ENCODE measurements around the gene CNOT6L. TPM values are rescaled to one million over a fixed set of nuclear protein-coding genes. Genes with fewer than 3 reads are reported as not detected.
"Not testable (repeated sequence)": the region's sequence is repeated elsewhere in the genome, so short reads cannot be mapped to it uniquely, and the experiment has no call there.

Gene CNOT6L
- total RNA-seq, 1 experiment from 2014 or later, result 5.6 TPM

GRCh38 chr4:77782102-77782835 lies 36.9 kb downstream of the CNOT6L start:
- no peak for DNase-seq (ENCODE audit: low spot score)

GRCh38 chr4:77780762-77781161 lies 38.4 kb downstream of the CNOT6L start:
- not testable (repeated sequence) for DNase-seq (ENCODE audit: low spot score)

- peak; percentile 14 for DNase-seq (ENCODE audit: low spot score)
These were observed 41.9 kb downstream of the CNOT6L start for GRCh38 chr4:77777135-77777807.

- peak; percentile 45 for DNase-seq (ENCODE audit: low spot score)
These were observed 42.7 kb downstream of the CNOT6L start for GRCh38 chr4:77776182-77777134.

- DNase-seq (ENCODE audit: low spot score), result no peak
These were observed 46.1 kb downstream of the CNOT6L start for GRCh38 chr4:77773101-77773500.

GRCh38 chr4:77771566-77771965 lies 47.6 kb downstream of the CNOT6L start:
- DNase-seq (ENCODE audit: low spot score), result no peak

- DNase-seq (ENCODE audit: low spot score), result no peak
These were observed 53.4 kb downstream of the CNOT6L start for GRCh38 chr4:77765720-77766119.

GRCh38 chr4:77762531-77762930 lies 56.6 kb downstream of the CNOT6L start:
- DNase-seq (ENCODE audit: low spot score), result no peak

- DNase-seq (ENCODE audit: low spot score), result no peak
These were observed 57.6 kb downstream of the CNOT6L start for GRCh38 chr4:77761595-77761994.

- DNase-seq (ENCODE audit: low spot score), result no peak
These were observed 60.4 kb downstream of the CNOT6L start for GRCh38 chr4:77758804-77759203.

GRCh38 chr4:77751764-77752163 lies 67.4 kb downstream of the CNOT6L start:
- DNase-seq (ENCODE audit: low spot score), result no peak

- no peak for DNase-seq (ENCODE audit: low spot score)
These were observed 73.4 kb downstream of the CNOT6L start for GRCh38 chr4:77745792-77746191.

- DNase-seq (ENCODE audit: low spot score), result no peak
These were observed 77.1 kb downstream of the CNOT6L start for GRCh38 chr4:77742054-77742453.

GRCh38 chr4:77740480-77740879 lies 78.7 kb downstream of the CNOT6L start:
- no peak for DNase-seq (ENCODE audit: low spot score)

GRCh38 chr4:77734928-77735327 lies 84.2 kb downstream of the CNOT6L start:
- peak; percentile 92 for DNase-seq (ENCODE audit: low spot score)

GRCh38 chr4:77731656-77732055 lies 87.5 kb downstream of the CNOT6L start:
- no peak for DNase-seq (ENCODE audit: low spot score)

GRCh38 chr4:77728420-77728819 lies 90.7 kb downstream of the CNOT6L start:
- DNase-seq (ENCODE audit: low spot score), result no peak

GRCh38 chr4:77721073-77721472 lies 98.1 kb downstream of the CNOT6L start:
- DNase-seq (ENCODE audit: low spot score), result no peak

GRCh38 chr4:77718500-77718899 lies 100.7 kb downstream of the CNOT6L start:
- not testable (repeated sequence) for DNase-seq (ENCODE audit: low spot score)

- DNase-seq (ENCODE audit: low spot score), result no peak
These were observed 103.5 kb downstream of the CNOT6L start for GRCh38 chr4:77715414-77716290.

GRCh38 chr4:77714514-77714913 lies 104.7 kb downstream of the CNOT6L start:
- DNase-seq (ENCODE audit: low spot score), result no peak

Measured in H4 (cell line).